ENCODE measurements around the gene IMMP2L. TPM values are rescaled to one million over a fixed set of nuclear protein-coding genes. Genes with fewer than 3 reads are reported as not detected.

The IMMP2L gene
- polyA plus RNA-seq, 2 of the 4 experiments (the other 2 are of a cell fraction) = 16.1 to 23.8 TPM

- H3K4me2 ChIP-seq = no peak overlapping the region
- FAIRE-seq (no peak), ATAC-seq (no peak), DNase-seq (ENCODE audit: low read depth in 1 of 2, low spot score in 1 of 2) (no peak)
- WGBS (ENCODE audit: missing lambda C conversion rate) = 24% methylated on average over 3 of the region's 3 CpGs
- CTCF ChIA-PET = interaction anchor here (0.9 kb wide), 1 partner anchor 29 kb away, joined by 3 read pairs; no protein-coding TSS in a partner anchor
- H3K9me3 ChIP-seq = no peaks in the 10 kb centered on the region
- H3K4me1 ChIP-seq = no peaks in the 10 kb centered on the region
- no peak overlapping the region for H3K4me3 ChIP-seq
- POLR2A ChIA-PET = no interaction called here
- no peak for TF ChIP-seq KDM5A (IDR thresholded peaks at IDR 0.05)
- H3K27ac ChIP-seq = no peak overlapping the region
These were observed 863.7 kb downstream of the IMMP2L start for GRCh38 chr7:110698576-110698975.

- no peak for ATAC-seq
- Histone ChIP-seq H3K4me3 (no peak overlapping the region), H3K9me3 (no peaks in the 10 kb centered on the region), H3K4me1 (no peaks in the 10 kb centered on the region), H3K27ac (no peak overlapping the region), H3K4me2 (no peak overlapping the region)
- ChIA-PET CTCF (no interaction called here), POLR2A (no interaction called here)
- no peak for TF ChIP-seq KDM1A (IDR thresholded peaks at IDR 0.05; ENCODE audit: low read depth)
- TF ChIP-seq FOSL2 (IDR thresholded peaks at IDR 0.05) = no peak
- TF ChIP-seq FOSL2 (CRISPR knock-in tag; IDR thresholded peaks at IDR 0.05) = no peak
- no peak for TF ChIP-seq SREBF2 (IDR thresholded peaks at IDR 0.05)
- TF ChIP-seq USF2 (IDR thresholded peaks at IDR 0.05) = no peak
- no peak for TF ChIP-seq RNF2 (IDR thresholded peaks at IDR 0.05; ENCODE audit: borderline replicate concordance, low read depth)
- DNase-seq (ENCODE audit: low read depth in 1 of 2, low spot score in 1 of 2) = no peak
- no peak for FAIRE-seq
These were observed 868.9 kb downstream of the IMMP2L start for GRCh38 chr7:110693344-110693743.

- no peak for FAIRE-seq
- CTCF ChIA-PET = interaction anchor here (0.6 kb wide), 1 partner anchor 8 kb away, joined by 3 read pairs; no protein-coding TSS in a partner anchor
- 71% methylated on average over 2 of the region's 2 CpGs for WGBS (ENCODE audit: missing lambda C conversion rate)
These were observed 873.4 kb downstream of the IMMP2L start for GRCh38 chr7:110688908-110689307.

GRCh38 chr7:110685899-110686298 lies 876.4 kb downstream of the IMMP2L start:
- no peak for TF ChIP-seq FOSL2 (IDR thresholded peaks at IDR 0.05)
- no peak for TF ChIP-seq FOSL2 (CRISPR knock-in tag; IDR thresholded peaks at IDR 0.05)
- Histone ChIP-seq H3K4me1 (no peaks in the 10 kb centered on the region), H3K9me3 (no peaks in the 10 kb centered on the region), H3K4me2 (no peak overlapping the region), H3K4me3 (no peak overlapping the region), H3K27ac (no peak overlapping the region)
- CTCF ChIA-PET = interaction anchor here (0.6 kb wide), 1 partner anchor 1013 kb away, joined by 3 read pairs; no protein-coding TSS in a partner anchor
- no peak for DNase-seq (ENCODE audit: low read depth in 1 of 2, low spot score in 1 of 2)
- POLR2A ChIA-PET = no interaction called here
- ATAC-seq = no peak
- FAIRE-seq = no peak

More at GRCh38 chr7:110688908-110689307, 873.4 kb downstream of the IMMP2L start:
- Histone ChIP-seq H3K4me3 (no peak overlapping the region), H3K4me1 (no peaks in the 10 kb centered on the region), H3K4me2 (no peak overlapping the region), H3K9me3 (no peaks in the 10 kb centered on the region), H3K27ac (no peak overlapping the region)
- DNase-seq (ENCODE audit: low read depth in 1 of 2, low spot score in 1 of 2) (no peak), ATAC-seq (no peak)
- POLR2A ChIA-PET = no interaction called here
- TF ChIP-seq E2F6 (IDR thresholded peaks at IDR 0.05; ENCODE audit: borderline replicate concordance, low read depth) = no peak

- Histone ChIP-seq H3K9me3 (no peaks in the 10 kb centered on the region), H3K27ac (no peak overlapping the region), H3K4me3 (no peak overlapping the region), H3K4me2 (no peak overlapping the region), H3K4me1 (no peaks in the 10 kb centered on the region; the same call in 1 of the 3 replicates)
- FAIRE-seq (no peak), ATAC-seq (no peak), DNase-seq (ENCODE audit: low read depth in 1 of 2, low spot score in 1 of 2) (no peak)
- ChIA-PET CTCF (no interaction called here), POLR2A (no interaction called here)
- WGBS (ENCODE audit: missing lambda C conversion rate) = 43% methylated on average over 1 of the region's 1 CpG
- TF ChIP-seq RNF2 (IDR thresholded peaks at IDR 0.05; ENCODE audit: borderline replicate concordance, low read depth) (no peak), NR3C1 (IDR thresholded peaks at IDR 0.05) (no peak), TP53 (CRISPR knock-in tag; IDR thresholded peaks at IDR 0.05) (no peak), CBX2 (IDR thresholded peaks at IDR 0.05; ENCODE audit: borderline replicate concordance, low read depth) (no peak), POLR2A (IDR thresholded peaks at IDR 0.05; ENCODE audit: low read length) (no peak), PBX3 (IDR thresholded peaks at IDR 0.05) (no peak), USF2 (IDR thresholded peaks at IDR 0.05) (no peak), RCOR1 (IDR thresholded peaks at IDR 0.05; ENCODE audit: low read depth, low read length) (no peak), CHD2 (IDR thresholded peaks at IDR 0.05; ENCODE audit: low read length, partially characterized antibody) (no peak), JUN (IDR thresholded peaks at IDR 0.05) (no peak), FOXS1 (CRISPR knock-in tag; IDR thresholded peaks at IDR 0.05) (no peak), SMC3 (IDR thresholded peaks at IDR 0.05) (no peak), RARB (CRISPR knock-in tag; IDR thresholded peaks at IDR 0.05) (no peak), NFE2L2 (conservative IDR thresholded peaks at IDR 0.05; ENCODE audit: low read length) (no peak)
These were observed 880.4 kb downstream of the IMMP2L start for GRCh38 chr7:110681941-110682340.

Measured in A549 (cell line).